Measurements from ENCODE around the gene ITPK1.

ITPK1 gene

GRCh38 chr14:92945544-92945943 is 170.2 kb downstream of the ITPK1 start:
- no peak for DNase-seq

DNA sequence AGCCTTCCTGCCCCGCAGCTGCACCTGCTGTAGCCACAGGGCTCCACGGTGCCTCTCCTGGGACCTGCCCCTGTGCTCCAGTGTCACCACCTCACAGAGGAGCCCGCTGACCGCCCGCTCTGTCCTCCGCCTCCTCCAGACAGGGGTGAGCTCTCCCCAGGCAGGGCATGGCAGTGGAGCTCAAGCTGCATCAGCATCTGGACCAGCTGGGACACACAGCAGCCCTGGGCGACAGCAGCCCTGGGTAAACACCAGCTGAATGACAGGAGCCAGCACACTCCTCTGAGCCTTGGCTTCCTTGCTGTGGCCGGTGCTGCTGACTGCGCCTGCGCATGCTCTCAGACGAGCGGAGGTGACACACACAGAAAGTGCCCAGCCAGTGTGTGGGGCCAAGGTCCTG is 170.7 kb downstream of the ITPK1 start:
- DNase-seq = no peak

- DNase-seq = no peak
These were observed 171.7 kb downstream of the ITPK1 start for GRCh38 chr14:92943855-92944570.

- no peak for DNase-seq
These were observed 172.6 kb downstream of the ITPK1 start for GRCh38 chr14:92942976-92943710.

- DNase-seq = no peak
These were observed 173.1 kb downstream of the ITPK1 start for GRCh38 chr14:92942576-92942975.

- no peak for DNase-seq
These were observed 173.6 kb downstream of the ITPK1 start for GRCh38 chr14:92942136-92942535.

DNA sequence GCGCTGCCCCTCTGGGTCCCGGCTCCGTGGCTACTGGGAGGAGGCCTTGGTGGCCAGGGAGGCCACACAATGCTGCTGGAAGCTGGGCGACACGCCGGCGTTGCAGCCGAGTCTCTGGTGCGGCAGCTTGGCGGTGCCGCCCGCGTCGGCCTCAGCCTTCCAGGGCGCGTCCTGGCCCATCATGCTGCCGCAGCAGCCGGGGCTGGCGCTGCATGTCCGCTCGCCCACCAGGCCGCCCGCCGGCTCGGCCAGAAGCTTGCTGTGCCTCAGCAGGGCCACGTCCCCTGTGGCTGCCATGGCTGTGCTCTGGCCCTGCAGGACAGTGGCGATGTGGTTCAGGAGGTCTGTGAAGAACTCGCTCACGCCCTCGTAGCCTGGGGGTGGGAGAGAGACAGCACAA is 174.2 kb downstream of the ITPK1 start:
- DNase-seq = no peak

GRCh38 chr14:92940543-92940942 is 175.2 kb downstream of the ITPK1 start:
- no peak for DNase-seq

DNA sequence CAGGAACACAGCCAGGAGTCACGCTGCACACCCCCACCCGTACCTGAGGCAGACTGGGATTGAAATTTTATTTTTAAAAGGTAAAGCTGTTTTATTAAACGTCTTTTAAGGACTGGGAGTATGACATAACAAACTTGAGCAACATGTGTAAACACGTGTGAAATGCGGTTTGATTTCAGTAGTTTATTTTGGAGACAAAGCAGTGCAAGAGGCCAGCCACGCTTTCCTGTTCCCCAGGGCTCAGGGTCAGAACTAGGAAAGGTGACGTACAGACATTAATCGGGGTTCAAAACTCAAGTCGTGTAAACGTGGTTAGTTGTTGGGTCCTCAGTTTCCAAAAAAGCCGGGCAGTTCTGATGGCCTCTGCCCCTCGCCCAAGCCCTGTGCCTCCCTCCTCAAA is 176.0 kb downstream of the ITPK1 start:
- DNase-seq = no peak

- DNase-seq = no peak
These were observed 176.6 kb downstream of the ITPK1 start for GRCh38 chr14:92938890-92939671.

DNA sequence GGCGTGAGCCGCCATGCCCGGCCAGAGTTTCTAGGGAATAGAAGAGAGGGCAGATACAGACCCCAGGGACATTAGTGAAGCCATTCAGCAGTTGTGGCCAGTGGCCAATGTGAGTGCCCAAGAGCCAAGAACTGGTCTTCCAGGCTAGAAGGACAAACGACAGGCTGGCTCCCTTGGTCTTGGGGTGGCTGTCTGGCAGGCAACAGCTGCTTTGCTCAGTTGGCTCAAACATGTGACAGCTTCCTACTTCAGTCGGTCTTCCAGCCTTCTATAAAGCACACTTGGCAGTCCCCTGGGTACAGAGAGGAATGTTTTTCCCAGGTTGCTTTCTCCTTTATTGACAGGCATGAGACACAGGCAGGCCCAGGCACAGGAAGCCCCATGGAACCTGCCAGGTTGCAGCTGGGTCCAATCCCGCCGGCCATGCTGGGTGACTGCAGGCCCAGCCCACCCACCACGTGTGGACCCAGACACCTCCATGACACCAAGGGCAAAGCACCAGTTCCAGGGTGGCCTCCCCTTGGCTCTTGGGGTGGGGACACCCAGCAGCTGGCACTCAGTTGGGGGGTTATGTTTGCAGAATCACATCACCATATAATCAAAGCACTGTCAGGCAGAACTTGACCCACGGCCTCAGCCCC is 177.4 kb downstream of the ITPK1 start:
- DNase-seq = no peak

DNA sequence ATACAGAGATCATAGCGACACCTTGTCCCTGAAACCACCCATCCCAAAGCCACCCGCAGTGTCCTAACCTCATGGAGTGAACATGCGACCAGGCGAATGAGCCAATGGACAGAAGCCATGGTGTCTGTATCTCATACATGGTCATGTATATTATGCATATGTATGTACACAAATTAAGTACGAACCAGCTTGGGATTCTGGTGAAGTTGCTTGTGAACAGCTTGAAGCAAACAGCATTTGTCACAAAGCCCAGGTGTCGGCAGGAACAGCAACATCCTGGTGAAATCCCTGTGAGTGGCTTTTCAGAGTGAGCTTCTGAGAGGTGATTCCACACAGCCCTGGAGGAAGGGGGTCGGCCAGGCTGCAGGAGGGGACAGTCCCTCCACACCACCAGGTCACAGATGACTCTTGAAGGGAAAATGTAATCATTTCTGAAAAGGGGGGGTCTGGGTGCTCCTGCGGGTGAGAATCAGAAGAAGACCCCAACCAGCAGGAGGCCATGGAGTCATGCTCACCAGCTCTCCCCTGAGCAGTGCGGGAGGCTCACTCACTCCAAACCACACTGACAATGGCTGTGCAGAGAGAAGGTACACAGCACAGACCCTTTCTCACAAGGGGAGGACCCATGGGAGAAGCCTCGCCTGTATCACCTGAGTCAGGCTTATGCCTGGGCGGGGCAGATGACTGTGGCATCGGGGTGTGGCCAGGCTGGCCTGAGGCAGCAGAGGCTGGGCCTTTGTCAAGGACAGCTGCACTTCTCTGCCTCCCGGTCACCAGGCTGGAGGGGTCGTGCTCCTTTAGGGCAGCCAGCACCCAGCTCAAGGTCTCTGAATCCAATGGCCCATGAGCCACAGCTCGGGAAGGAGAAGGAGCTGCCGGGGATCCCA is 178.4 kb downstream of the ITPK1 start:
- DNase-seq = no peak

DNA sequence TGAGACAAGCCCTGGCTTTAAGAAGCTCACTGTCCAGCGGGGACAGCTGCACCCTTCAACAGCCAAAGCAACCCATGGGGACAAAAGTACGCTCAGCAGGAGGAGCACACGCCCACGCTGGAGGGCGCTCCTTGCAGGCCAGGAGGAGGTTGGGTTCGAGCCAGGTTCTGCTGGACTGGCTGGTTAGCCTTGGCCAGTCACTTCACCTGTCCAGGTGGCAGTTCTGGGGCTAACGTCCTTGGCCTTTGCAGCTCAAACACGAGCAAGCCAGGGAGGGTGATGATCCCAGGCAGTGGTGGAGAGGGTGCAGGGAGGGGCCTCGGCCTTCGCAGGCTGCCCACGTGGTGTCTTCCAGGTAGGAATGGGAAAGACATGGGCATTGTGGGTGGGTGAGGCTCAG is 179.6 kb downstream of the ITPK1 start:
- no peak for DNase-seq

GRCh38 chr14:92935446-92935845 is 180.3 kb downstream of the ITPK1 start:
- no peak for DNase-seq

DNA sequence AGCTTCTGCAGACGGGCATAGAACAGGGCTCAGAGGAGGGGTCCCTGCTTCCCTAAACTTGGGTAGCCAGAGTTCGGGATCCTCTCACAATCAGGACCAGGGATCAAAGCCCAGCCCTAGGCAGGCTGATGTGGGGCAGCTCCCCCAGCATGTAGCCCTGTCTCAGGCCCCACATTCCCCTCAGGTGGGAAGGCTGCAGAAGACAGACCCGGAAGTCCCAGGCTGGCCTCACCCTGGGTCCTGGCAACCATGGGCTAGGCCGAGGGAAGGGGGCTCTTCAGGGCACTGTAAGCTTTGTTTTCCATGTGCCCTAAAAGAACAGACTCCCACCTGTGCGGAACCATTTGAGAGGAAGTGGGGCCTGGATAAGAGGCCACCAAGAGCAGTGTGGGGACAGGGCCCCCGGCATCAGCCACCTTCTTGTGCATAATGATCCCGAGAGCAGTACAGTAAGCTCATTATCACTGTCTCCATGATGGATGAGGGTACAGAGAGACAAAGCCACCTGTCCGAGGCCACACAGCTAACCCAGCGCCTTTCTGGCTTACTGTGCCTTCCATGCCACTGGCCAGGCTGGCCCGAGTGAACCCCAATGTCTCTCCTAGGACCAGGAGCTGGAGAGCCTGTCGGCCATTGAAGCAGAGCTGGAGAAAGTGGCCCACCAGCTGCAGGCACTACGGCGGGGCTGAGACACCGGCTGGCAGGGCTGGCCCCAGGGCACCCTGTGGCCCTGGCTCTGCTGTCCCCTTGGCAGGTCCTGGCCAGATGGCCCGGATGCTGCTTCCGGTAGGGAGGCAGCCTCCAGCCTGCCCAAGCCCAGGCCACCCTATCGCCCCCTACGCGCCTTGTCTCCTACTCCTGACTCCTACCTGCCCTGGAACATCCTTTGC is 181.3 kb downstream of the ITPK1 start:
- no peak for DNase-seq

DNA sequence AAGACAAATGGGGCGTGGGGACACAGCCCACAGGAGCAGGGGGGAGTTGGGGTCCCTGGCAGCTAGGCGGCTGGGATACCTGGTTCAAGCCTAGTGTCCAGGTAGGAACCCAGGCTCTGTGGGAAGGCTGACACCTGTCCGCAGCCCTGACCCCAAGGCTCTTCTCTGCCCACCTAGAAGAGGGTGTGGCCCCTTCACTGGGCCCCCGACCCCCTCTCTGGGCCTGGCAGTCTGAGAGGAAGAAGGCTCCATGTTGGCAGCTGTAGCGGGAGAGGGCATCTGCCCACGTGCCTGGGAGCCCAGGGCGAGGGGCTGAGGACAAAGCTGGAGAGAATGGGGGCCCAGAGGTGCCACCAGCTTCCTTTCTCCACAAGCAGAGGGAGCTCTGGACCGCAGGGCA is 182.2 kb downstream of the ITPK1 start:
- DNase-seq = no peak

DNA sequence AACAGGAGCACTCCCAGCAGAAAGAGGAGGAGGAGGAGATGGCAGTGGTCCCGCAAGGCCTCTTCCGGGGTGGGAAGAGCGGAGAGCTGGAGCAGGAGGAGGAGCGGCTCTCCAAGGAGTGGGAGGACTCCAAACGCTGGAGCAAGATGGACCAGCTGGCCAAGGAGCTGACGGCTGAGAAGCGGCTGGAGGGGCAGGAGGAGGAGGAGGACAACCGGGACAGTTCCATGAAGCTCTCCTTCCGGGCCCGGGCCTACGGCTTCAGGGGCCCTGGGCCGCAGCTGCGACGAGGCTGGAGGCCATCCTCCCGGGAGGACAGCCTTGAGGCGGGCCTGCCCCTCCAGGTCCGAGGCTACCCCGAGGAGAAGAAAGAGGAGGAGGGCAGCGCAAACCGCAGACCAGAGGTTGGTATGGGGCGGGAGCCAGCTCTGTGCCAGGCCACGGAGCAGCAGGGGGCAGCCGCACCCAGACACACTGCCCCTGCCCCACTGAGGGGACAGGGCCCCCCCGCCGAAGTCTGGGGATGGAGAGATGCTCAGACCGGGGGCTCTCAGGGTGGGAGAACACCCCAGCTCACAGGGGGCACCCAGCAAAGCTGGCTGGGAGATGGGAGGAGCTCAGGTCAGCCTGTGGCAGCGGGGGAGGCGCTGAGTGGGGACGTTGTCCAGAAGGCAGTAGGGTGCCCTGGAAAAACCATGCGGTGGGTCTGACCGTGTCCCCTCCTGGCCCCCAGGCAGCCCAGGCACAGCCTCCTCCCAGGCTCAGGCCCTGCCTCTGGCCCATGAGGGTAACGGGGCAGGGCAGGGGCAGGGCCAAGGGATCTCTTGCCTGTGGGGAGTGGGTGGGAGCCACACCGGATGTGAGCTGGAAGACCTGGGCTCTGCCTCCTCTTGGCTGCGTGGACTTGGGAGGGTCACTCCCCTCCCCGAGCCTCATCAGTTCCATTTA is 183.0 kb downstream of the ITPK1 start:
- no peak for DNase-seq

- DNase-seq = no peak
These were observed 183.9 kb downstream of the ITPK1 start for GRCh38 chr14:92931681-92932447.

All from stimulated activated CD8-positive, alpha-beta memory T cell treated with anti-CD3 and anti-CD28 coated beads, Interleukin-4, amount 100 ng/mL, for 48 hours (primary cell).